Epithelial cell of esophagus (primary cell): ENCODE measurements around the gene SEMA4A.
A peak's percentile ranks its signal among the peaks of the same experiment; 100 is the strongest.
"Not testable (repeated sequence)": the region's sequence is repeated elsewhere in the genome, so short reads cannot be mapped to it uniquely, and the experiment has no call there.

ENCODE experiments used
- DNase-seq: peaks from one replicate; pipeline ENCODE4 v3.0.0; 2010; ENCODE audit warnings: low read depth
- H3K4me3 ChIP-seq: 2 replicates; pipeline ENCODE4 v1.5.1; 2011; ENCODE audit warnings: mild to moderate bottlenecking, low read length, control low read depth
- CTCF ChIP-seq: IDR thresholded peaks from 2 replicates; pipeline ENCODE4 v1.5.1; 2011; ENCODE audit warnings: low read depth, mild to moderate bottlenecking, low read length, control low read depth, inconsistent platforms; ENCODE audit not compliant: insufficient read depth; ENCODE audit errors: missing control alignments

SEMA4A gene

GRCh38 chr1:156190265-156190664, 36.9 kb downstream of the SEMA4A start:
- not testable (repeated sequence) for DNase-seq, H3K4me3 ChIP-seq

GRCh38 chr1:156191292-156191964, 38.0 kb downstream of the SEMA4A start:
- no peak for TF ChIP-seq CTCF
- no peak for DNase-seq
- H3K4me3 ChIP-seq = no peak overlapping the region

- no peak for DNase-seq
- peak overlapping the region; percentile 99 for H3K4me3 ChIP-seq
- TF ChIP-seq CTCF = no peak
These were observed 39.8 kb downstream of the SEMA4A start for GRCh38 chr1:156193208-156193487.

GRCh38 chr1:156193488-156194299, 40.3 kb downstream of the SEMA4A start, which contains the start of gene SLC25A44:
SLC25A44 (plus strand) TSS chr1:156194104; CDS start chr1:156199848, 5,744 bp downstream.
- H3K4me3 ChIP-seq = peak within 1 kb of the TSS; percentile 99
- peak; percentile 100 for DNase-seq
- TF ChIP-seq CTCF = peak; percentile 63

- peak; percentile 10 for DNase-seq
- no peak for TF ChIP-seq CTCF
- peak overlapping the region; percentile 99 for H3K4me3 ChIP-seq
These were observed 40.9 kb downstream of the SEMA4A start for GRCh38 chr1:156194300-156194652.

- no peak for TF ChIP-seq CTCF
- no peak overlapping the region for H3K4me3 ChIP-seq
- no peak for DNase-seq
These were observed 42.5 kb downstream of the SEMA4A start for GRCh38 chr1:156195853-156196252.

GRCh38 chr1:156196445-156196844, 43.1 kb downstream of the SEMA4A start:
- DNase-seq = no peak
- TF ChIP-seq CTCF = no peak
- no peak overlapping the region for H3K4me3 ChIP-seq
